ENCODE measurements around the gene CIAPIN1.

CIAPIN1 gene

DNA sequence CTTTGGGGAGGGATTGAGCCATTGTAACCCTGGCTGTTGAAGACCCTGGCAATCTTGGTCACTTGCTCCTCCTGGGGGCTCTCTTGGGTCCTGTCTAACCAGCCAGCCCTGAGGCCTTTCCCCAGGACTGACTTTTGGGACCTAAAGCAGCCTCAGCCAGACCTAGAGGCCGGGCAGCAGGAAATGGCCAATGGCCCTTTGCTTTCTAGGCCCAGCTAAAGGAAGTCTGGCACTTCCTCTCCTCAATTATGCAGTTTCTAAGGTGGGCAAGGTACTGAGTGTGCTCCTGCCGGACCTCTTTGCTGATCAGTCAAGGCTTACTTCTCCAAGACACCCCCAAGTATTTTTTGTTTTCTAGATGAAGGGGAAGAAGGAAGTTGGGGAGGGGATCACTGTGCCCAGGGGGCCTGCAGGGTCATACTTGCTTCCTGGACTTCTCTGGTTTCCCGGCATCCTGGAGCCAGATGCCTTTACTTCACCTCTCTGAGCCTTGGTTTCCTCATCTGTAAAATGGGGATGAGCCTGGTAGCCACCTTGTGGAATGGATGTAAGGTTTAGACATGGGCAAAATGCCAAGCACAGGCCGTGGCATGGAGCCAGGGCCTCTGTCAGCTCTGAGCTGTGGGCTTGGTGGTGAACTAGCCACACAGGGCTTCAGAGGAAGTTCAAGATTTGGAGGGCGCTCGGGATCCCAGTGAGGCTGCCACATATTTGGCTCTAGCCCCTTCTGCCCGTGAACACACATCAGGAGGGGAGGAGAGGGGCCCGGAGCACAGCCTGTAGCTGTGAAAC, 66.3 kb downstream of the CIAPIN1 start:
- no peak for TF ChIP-seq TAF1 (IDR thresholded peaks at IDR 0.05; ENCODE audit: borderline replicate concordance, insufficient read depth, low read length)
- TF ChIP-seq, protein P1, sequence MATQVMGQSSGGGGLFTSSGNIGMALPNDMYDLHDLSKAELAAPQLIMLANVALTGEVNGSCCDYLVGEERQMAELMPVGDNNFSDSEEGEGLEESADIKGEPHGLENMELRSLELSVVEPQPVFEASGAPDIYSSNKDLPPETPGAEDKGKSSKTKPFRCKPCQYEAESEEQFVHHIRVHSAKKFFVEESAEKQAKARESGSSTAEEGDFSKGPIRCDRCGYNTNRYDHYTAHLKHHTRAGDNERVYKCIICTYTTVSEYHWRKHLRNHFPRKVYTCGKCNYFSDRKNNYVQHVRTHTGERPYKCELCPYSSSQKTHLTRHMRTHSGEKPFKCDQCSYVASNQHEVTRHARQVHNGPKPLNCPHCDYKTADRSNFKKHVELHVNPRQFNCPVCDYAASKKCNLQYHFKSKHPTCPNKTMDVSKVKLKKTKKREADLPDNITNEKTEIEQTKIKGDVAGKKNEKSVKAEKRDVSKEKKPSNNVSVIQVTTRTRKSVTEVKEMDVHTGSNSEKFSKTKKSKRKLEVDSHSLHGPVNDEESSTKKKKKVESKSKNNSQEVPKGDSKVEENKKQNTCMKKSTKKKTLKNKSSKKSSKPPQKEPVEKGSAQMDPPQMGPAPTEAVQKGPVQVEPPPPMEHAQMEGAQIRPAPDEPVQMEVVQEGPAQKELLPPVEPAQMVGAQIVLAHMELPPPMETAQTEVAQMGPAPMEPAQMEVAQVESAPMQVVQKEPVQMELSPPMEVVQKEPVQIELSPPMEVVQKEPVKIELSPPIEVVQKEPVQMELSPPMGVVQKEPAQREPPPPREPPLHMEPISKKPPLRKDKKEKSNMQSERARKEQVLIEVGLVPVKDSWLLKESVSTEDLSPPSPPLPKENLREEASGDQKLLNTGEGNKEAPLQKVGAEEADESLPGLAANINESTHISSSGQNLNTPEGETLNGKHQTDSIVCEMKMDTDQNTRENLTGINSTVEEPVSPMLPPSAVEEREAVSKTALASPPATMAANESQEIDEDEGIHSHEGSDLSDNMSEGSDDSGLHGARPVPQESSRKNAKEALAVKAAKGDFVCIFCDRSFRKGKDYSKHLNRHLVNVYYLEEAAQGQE (IDR thresholded peaks at IDR 0.05; ENCODE audit: insufficient read depth in 1 of 2, low read depth in 2 of 2, low read length in 2 of 2), result no peak
- TF ChIP-seq POLR2AphosphoS5 (IDR thresholded peaks at IDR 0.05; ENCODE audit: low read depth, low read length), result no peak
- TF ChIP-seq SIN3A (IDR thresholded peaks at IDR 0.05; ENCODE audit: borderline replicate concordance, insufficient read depth, low read length), result no peak
- TF ChIP-seq FOXP2 (optimal IDR thresholded peaks at IDR 0.05; ENCODE audit: borderline replicate concordance, extremely low read depth, extremely low read length, insufficient read depth), result no peak

DNA sequence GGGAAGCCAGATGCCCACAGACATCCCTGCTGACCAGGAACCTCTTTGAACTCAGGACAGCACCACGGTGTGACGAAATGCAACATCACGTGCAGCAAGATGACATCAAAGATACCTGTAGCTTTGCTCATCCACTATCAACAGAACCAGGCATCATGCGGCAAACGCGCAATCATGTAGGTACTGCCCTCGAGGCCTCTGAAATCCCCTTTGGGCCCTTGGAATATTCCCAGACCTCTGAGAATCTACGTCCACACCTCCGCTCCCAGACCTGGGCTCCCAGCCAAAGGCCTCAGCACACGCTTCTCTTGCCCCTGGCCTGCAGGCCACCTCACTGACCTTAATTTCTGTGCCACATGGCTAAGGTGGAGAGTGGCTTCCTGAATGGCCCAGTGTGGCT, 67.6 kb downstream of the CIAPIN1 start:
- no peak for TF ChIP-seq POLR2AphosphoS5 (IDR thresholded peaks at IDR 0.05; ENCODE audit: low read depth, low read length)
- no peak for TF ChIP-seq TAF1 (IDR thresholded peaks at IDR 0.05; ENCODE audit: borderline replicate concordance, insufficient read depth, low read length)
- TF ChIP-seq SIN3A (IDR thresholded peaks at IDR 0.05; ENCODE audit: borderline replicate concordance, insufficient read depth, low read length), result no peak
- no peak for TF ChIP-seq FOXP2 (optimal IDR thresholded peaks at IDR 0.05; ENCODE audit: borderline replicate concordance, extremely low read depth, extremely low read length, insufficient read depth)
- TF ChIP-seq, protein P1 (IDR thresholded peaks at IDR 0.05; ENCODE audit: insufficient read depth in 1 of 2, low read depth in 2 of 2, low read length in 2 of 2), result no peak

Measured in PFSK-1 (cell line).